CD14-positive monocyte (primary cell): ENCODE data around the gene TBC1D9B. TPM values are rescaled to one million over a fixed set of nuclear protein-coding genes. Genes with fewer than 3 reads are reported as not detected.
A peak's percentile ranks its signal among the peaks of the same experiment; 100 is the strongest.

Experiments
- DNase-seq, 3 donors: peaks; one replicate each; pipeline ENCODE4 v3.0.0-alpha.2; 2011 to 2022
- H2AFZ ChIP-seq: 2 replicates; pipeline ENCODE4 v1.6.0; 2012; ENCODE audit warnings: mild to moderate bottlenecking, low read depth, low read length, inconsistent platforms; ENCODE audit not compliant: insufficient read depth, poor library complexity, severe bottlenecking
- H3K27ac ChIP-seq, 2 donors: 1 replicate in 1 of 2; 2 replicates in 1 of 2; pipeline ENCODE4 v1.5.1; 2012 to 2013; ENCODE audit warnings: low read length in 2 of 2, control low read depth in 1 of 2, inconsistent platforms in 1 of 2, low read depth in 1 of 2, mild to moderate bottlenecking in 1 of 2
- H3K27me3 ChIP-seq, 2 donors: one replicate each; pipeline versions ENCODE4 v1.6.0 to v1.6.1; 2011 to 2013; ENCODE audit warnings: low read length in 2 of 2; ENCODE audit not compliant: control insufficient read depth in 2 of 2, insufficient read depth in 2 of 2
- H3K36me3 ChIP-seq, 2 donors: replicated peaks in 1 of 2; 1 replicate in 1 of 2; 2 replicates in 1 of 2; pipeline versions ENCODE4 v1.5.1 to v1.6.1; 2012 to 2013; ENCODE audit warnings: low read length in 2 of 2, control low read depth in 1 of 2, inconsistent platforms in 1 of 2, mild to moderate bottlenecking in 1 of 2; ENCODE audit not compliant: insufficient read depth in 2 of 2, control insufficient read depth in 1 of 2
- H3K4me1 ChIP-seq, 2 donors: 1 replicate in 1 of 2; 2 replicates in 1 of 2; pipeline versions ENCODE4 v1.5.1 to v1.6.1; 2012 to 2013; ENCODE audit warnings: low read length in 2 of 2, control low read depth in 1 of 2, inconsistent platforms in 1 of 2, mild to moderate bottlenecking in 1 of 2, moderate library complexity in 1 of 2; ENCODE audit not compliant: insufficient read depth in 2 of 2, control insufficient read depth in 1 of 2
- H3K4me2 ChIP-seq: replicated peaks from 2 replicates; pipeline ENCODE3; 2012; ENCODE audit warnings: low read length, moderate library complexity, mild to moderate bottlenecking; ENCODE audit not compliant: poor library complexity, severe bottlenecking; ENCODE audit errors: extremely low read depth
- H3K4me3 ChIP-seq, 3 experiments: fragments of 200-600 bp in 1 of 3; sonication (generic) in 1 of 3; replicated peaks in 1 of 3; 1 replicate in 2 of 3; 2 replicates in 1 of 3; pipeline ENCODE4 v1.5.1; 2011 to 2013; ENCODE audit warnings: low read length in 3 of 3, mild to moderate bottlenecking in 3 of 3, control low read depth in 2 of 3, low read depth in 2 of 3, inconsistent platforms in 1 of 3, moderate library complexity in 1 of 3
- H3K79me2 ChIP-seq: 2 replicates; pipeline ENCODE4 v1.6.0; 2012; ENCODE audit warnings: mild to moderate bottlenecking, control low read depth, inconsistent platforms, low read length, moderate library complexity; ENCODE audit not compliant: insufficient read depth
- H3K9ac ChIP-seq: 2 replicates; pipeline ENCODE4 v1.6.0; 2017; ENCODE audit warnings: low read length, mild to moderate bottlenecking; ENCODE audit not compliant: insufficient read depth, poor library complexity, severe bottlenecking
- H3K9me3 ChIP-seq, 2 donors: replicated peaks in 1 of 2; 1 replicate in 1 of 2; 2 replicates in 1 of 2; pipeline versions ENCODE4 v1.5.1 to v1.6.1; 2012 to 2013; ENCODE audit warnings: low read length in 2 of 2, control low read depth in 1 of 2; ENCODE audit not compliant: control insufficient read depth in 1 of 2, insufficient read depth in 1 of 2
- H4K20me1 ChIP-seq: 2 replicates; pipeline ENCODE4 v1.6.0; 2012; ENCODE audit warnings: mild to moderate bottlenecking, low read length, control low read depth, moderate library complexity; ENCODE audit not compliant: insufficient read depth
- H3K27ac Mint-ChIP-seq, 7 donors: one replicate each; pipeline ENCODE4 v1.8.0; 2020; ENCODE audit warnings: mild to moderate bottlenecking in 7 of 7, mixed read lengths in 7 of 7, moderate library complexity in 6 of 7, inconsistent platforms in 2 of 7
- H3K27me3 Mint-ChIP-seq, 3 donors: one replicate each; pipeline ENCODE4 v1.8.0; 2021 to 2022; ENCODE audit warnings: low read depth in 3 of 3, mild to moderate bottlenecking in 3 of 3, mixed read lengths in 3 of 3, moderate library complexity in 3 of 3, inconsistent platforms in 1 of 3
- H3K36me3 Mint-ChIP-seq, 2 donors: one replicate each; pipeline ENCODE4 v1.8.0; 2020; ENCODE audit warnings: mixed read lengths in 2 of 2, inconsistent platforms in 1 of 2, mild to moderate bottlenecking in 1 of 2
- H3K4me1 Mint-ChIP-seq: one replicate; pipeline ENCODE4 v1.8.0; 2020; ENCODE audit warnings: mild to moderate bottlenecking, mixed read lengths
- H3K4me3 Mint-ChIP-seq, 2 donors: one replicate each; pipeline ENCODE4 v1.8.0; 2020; ENCODE audit warnings: mild to moderate bottlenecking in 2 of 2, mixed read lengths in 2 of 2, moderate library complexity in 1 of 2
- H3K9me3 Mint-ChIP-seq, 7 donors: one replicate each; pipeline ENCODE4 v1.8.0; 2020 to 2022; ENCODE audit warnings: mixed read lengths in 7 of 7, mild to moderate bottlenecking in 6 of 7, moderate library complexity in 6 of 7, inconsistent platforms in 2 of 7
- CTCF ChIP-seq: fragments of 200-600 bp; IDR thresholded peaks from one replicate; pipeline ENCODE4 v1.8.0; 2022; ENCODE audit warnings: antibody characterized with exemption, mild to moderate bottlenecking
- WGBS: methylation state at CpG from one replicate; pipeline ENCODE4 v1.1.5; 2013; ENCODE audit warnings: missing lambda C conversion rate; ENCODE audit not compliant: insufficient coverage; 5-methylcytosine and 5-hydroxymethylcytosine counted together
- intact Hi-C, 2 donors: fragments of 100-400 bp; cut with micrococcal nuclease; formaldehyde crosslinking; loops; one replicate each; pipeline versions ENCODE4 v1.15.0 to v1.15.1; 2023
- polyA plus RNA-seq, 3 donors: library from polyadenylated mRNA; depleted of rRNA in 1 of 3; unstranded in 2 of 3; stranded (reverse) in 1 of 3; fragments of 300-500 nt in 2 of 3; fragments of >200 nt in 1 of 3; fragmentation: Illumina TruSeq in 2 of 3; gene quantifications; 1 replicate in 2 of 3; 2 replicates in 1 of 3; pipeline ENCODE4 v1.2.3, GENCODE V29; 2012 to 2021

TBC1D9B gene
- polyA plus RNA-seq, 3 donors: 13.4 to 116 (median 26.3) TPM

GRCh38 chr5:179913461-179913860 is 5.8 kb upstream of the TBC1D9B start:
- H3K4me3 Mint-ChIP-seq: no peak overlapping the region
- Histone ChIP-seq H3K27ac (peak overlapping the region; percentile 82 to 94), H3K9me3 (no peaks in the 10 kb centered on the region), H3K4me2 (peak overlapping the region; percentile 41), H3K9ac (peak overlapping the region; percentile 37), H3K36me3 (no peaks in the 10 kb centered on the region), H3K79me2 (no peaks in the 10 kb centered on the region), H3K4me3 (peak overlapping the region in 1 of 3 experiments; percentile 13), H2AFZ (peak overlapping the region; percentile 82), H4K20me1 (no peaks in the 10 kb centered on the region), H3K27me3 (no peaks in the 10 kb centered on the region), H3K4me1 (peaks cover 36 to 50% of the 10 kb centered on the region in 2 donors)
- intact Hi-C loops: loop anchor here in 1 of 2 donors (5.0 kb wide), 1 partner anchor 44 kb away; no protein-coding TSS in a partner anchor
- H3K27ac Mint-ChIP-seq: peak overlapping the region; percentile 91 to 96 (median 94)
- H3K4me1 Mint-ChIP-seq: peaks cover 40% of the 10 kb centered on the region
- peaks cover 0 to 2% (median 0%) of the 10 kb centered on the region in 7 donors for H3K9me3 Mint-ChIP-seq
- whole genome bisulfite sequencing: 98% methylated on average over 7 of the region's 9 CpGs
- TF ChIP-seq CTCF: no peak
- no peak for DNase-seq
- H3K27me3 Mint-ChIP-seq: peaks cover 0 to 2% (median 0%) of the 10 kb centered on the region in 3 donors
- H3K36me3 Mint-ChIP-seq: no peaks in the 10 kb centered on the region

- Histone ChIP-seq H3K4me2 (no peak overlapping the region), H3K27me3 (no peaks in the 10 kb centered on the region), H3K27ac (peak overlapping the region; percentile 82 to 94), H3K9me3 (no peaks in the 10 kb centered on the region), H3K4me3 (no peak overlapping the region), H3K36me3 (no peaks in the 10 kb centered on the region), H3K9ac (no peak overlapping the region), H2AFZ (peak overlapping the region; percentile 32), H3K4me1 (peaks cover 41 to 55% of the 10 kb centered on the region in 2 donors), H4K20me1 (no peaks in the 10 kb centered on the region), H3K79me2 (no peaks in the 10 kb centered on the region)
- WGBS: 77% methylated on average over 15 of the region's 19 CpGs
- no peak for TF ChIP-seq CTCF
- DNase-seq: no peak
- peaks cover 0 to 2% (median 0%) of the 10 kb centered on the region in 3 donors for H3K27me3 Mint-ChIP-seq
- peak overlapping the region; percentile 18 to 96 (median 94) for H3K27ac Mint-ChIP-seq
- peaks cover 0 to 2% (median 0%) of the 10 kb centered on the region in 7 donors for H3K9me3 Mint-ChIP-seq
- H3K36me3 Mint-ChIP-seq: no peaks in the 10 kb centered on the region
- intact Hi-C loops: loop anchor here in 1 of 2 donors (5.0 kb wide), 1 partner anchor 44 kb away; no protein-coding TSS in a partner anchor
- peaks cover 44% of the 10 kb centered on the region for H3K4me1 Mint-ChIP-seq
- H3K4me3 Mint-ChIP-seq: no peak overlapping the region
These were observed 5.3 kb upstream of the TBC1D9B start for GRCh38 chr5:179912951-179913350.
